Small intestine (tissue), 7 donors: Measurements from ENCODE around the gene BLNK. TPM values are rescaled to one million over a fixed set of nuclear protein-coding genes. Genes with fewer than 3 reads are reported as not detected.
"Not testable (repeated sequence)": the region's sequence is repeated elsewhere in the genome, so short reads cannot be mapped to it uniquely, and the experiment has no call there.

ENCODE experiments used
- DNase-seq, 2 donors: peaks; one replicate each; pipeline versions ENCODE4 v3.0.0 to v3.0.0-alpha.2; 2013
- FAIRE-seq: peaks from 2 replicates; lab custom pipeline; 2012; peaks lifted over from hg19 to GRCh38; lab: Jason Lieb, UNC
- H3K27ac ChIP-seq, 3 donors: one replicate each; pipeline ENCODE4 v1.5.1; 2013; ENCODE audit warnings: low read length in 2 of 3, mild to moderate bottlenecking in 2 of 3, control low read depth in 1 of 3, inconsistent platforms in 1 of 3, low read depth in 1 of 3, moderate library complexity in 1 of 3
- H3K27me3 ChIP-seq, 3 donors: one replicate each; pipeline ENCODE4 v1.6.1; 2013; ENCODE audit warnings: low read length in 3 of 3, inconsistent platforms in 1 of 3; ENCODE audit not compliant: control insufficient read depth in 3 of 3, insufficient read depth in 3 of 3
- H3K36me3 ChIP-seq, 3 donors: one replicate each; pipeline ENCODE4 v1.6.1; 2013; ENCODE audit warnings: low read length in 3 of 3, inconsistent platforms in 1 of 3, low read depth in 1 of 3, mild to moderate bottlenecking in 1 of 3, moderate library complexity in 1 of 3; ENCODE audit not compliant: control insufficient read depth in 3 of 3, insufficient read depth in 2 of 3
- H3K4me1 ChIP-seq, 3 donors: one replicate each; pipeline ENCODE4 v1.6.1; 2013; ENCODE audit warnings: low read length in 2 of 3, inconsistent platforms in 1 of 3, low read depth in 1 of 3, mild to moderate bottlenecking in 1 of 3, moderate library complexity in 1 of 3; ENCODE audit not compliant: control insufficient read depth in 3 of 3, insufficient read depth in 2 of 3
- H3K4me3 ChIP-seq, 3 donors: one replicate each; pipeline ENCODE4 v1.5.1; 2013; ENCODE audit warnings: low read length in 3 of 3, control low read depth in 1 of 3, inconsistent platforms in 1 of 3, low read depth in 1 of 3, mild to moderate bottlenecking in 1 of 3, moderate library complexity in 1 of 3
- H3K9me3 ChIP-seq, 2 donors: one replicate each; pipeline ENCODE4 v1.6.1; 2013; ENCODE audit warnings: low read depth in 1 of 2, low read length in 1 of 2; ENCODE audit not compliant: control insufficient read depth in 2 of 2, insufficient read depth in 1 of 2
- WGBS, 3 donors: extraction: QIAGEN DNeasy Blood & Tissue Kit; methylation state at CpG; one replicate each; pipeline ENCODE4 v1.1.7; 2013; 5-methylcytosine and 5-hydroxymethylcytosine counted together
- polyA plus RNA-seq, 4 donors: library from polyadenylated mRNA; stranded (reverse) in 3 of 4; unstranded in 1 of 4; fragments of 200-250 nt in 3 of 4; fragments of 120-200 nt in 1 of 4; gene quantifications; one replicate each; pipeline versions ENCODE4 v1.2.1 to v1.2.3, GENCODE V29; 2013
- donor health status: healthy with polysubstance abuse.
- donor health status: control.
- donor health status: control.
- donor health status: Bipolar disorder and iron deficiency.
- donor health status: healthy.

BLNK gene
- polyA plus RNA-seq, 4 donors = 26.7 to 69.3 (median 41.7) TPM

GRCh38 chr10:96205580-96205979 lies 65.8 kb downstream of the BLNK start:
- DNase-seq (no peak), FAIRE-seq (no peak)
- H3K27ac ChIP-seq = no peak overlapping the region
- peaks cover 6 to 35% (median 22%) of the 10 kb centered on the region in 3 donors for H3K36me3 ChIP-seq
- no peaks in the 10 kb centered on the region for H3K9me3 ChIP-seq
- H3K4me3 ChIP-seq = no peak overlapping the region
- no peaks in the 10 kb centered on the region for H3K27me3 ChIP-seq
- WGBS, 3 donors = 93 to 100% (median 97%) methylated on average over 1 of the region's 1 CpG
- no peaks in the 10 kb centered on the region for H3K4me1 ChIP-seq

GRCh38 chr10:96201525-96201924 lies 69.8 kb downstream of the BLNK start:
- Histone ChIP-seq H3K4me3 (no peak overlapping the region), H3K27me3 (no peaks in the 10 kb centered on the region), H3K36me3 (peaks cover 6 to 28% (median 19%) of the 10 kb centered on the region in 3 donors), H3K27ac (no peak overlapping the region), H3K4me1 (no peaks in the 10 kb centered on the region), H3K9me3 (no peaks in the 10 kb centered on the region)
- 40 to 88% (median 41%) methylated on average over 1 of the region's 1 CpG for WGBS, 3 donors
- FAIRE-seq = no peak
- DNase-seq = no peak

- peaks cover 0 to 25% of the 10 kb centered on the region in 2 donors for H3K9me3 ChIP-seq
- H3K4me1 ChIP-seq, DNase-seq, H3K27ac ChIP-seq, H3K27me3 ChIP-seq, FAIRE-seq, H3K4me3 ChIP-seq: not testable (repeated sequence)
- WGBS, 3 donors = 72 to 93% (median 84%) methylated on average over 1 of the region's 1 CpG
- H3K36me3 ChIP-seq = peaks cover 0 to 11% (median 0%) of the 10 kb centered on the region in 3 donors
These were observed 81.9 kb downstream of the BLNK start for GRCh38 chr10:96189505-96189904.

- Histone ChIP-seq H3K4me1 (no peaks in the 10 kb centered on the region), H3K27ac (no peak overlapping the region), H3K36me3 (peaks cover 0 to 11% (median 0%) of the 10 kb centered on the region in 3 donors), H3K9me3 (peaks cover 0 to 25% of the 10 kb centered on the region in 2 donors), H3K4me3 (no peak overlapping the region), H3K27me3 (no peaks in the 10 kb centered on the region)
- DNase-seq (no peak), FAIRE-seq (no peak)
- WGBS, 3 donors = 80 to 100% (median 95%) methylated on average over 1 of the region's 1 CpG
These were observed 82.5 kb downstream of the BLNK start for GRCh38 chr10:96188916-96189315.

GRCh38 chr10:96188421-96188820 lies 82.9 kb downstream of the BLNK start:
- Histone ChIP-seq H3K36me3 (peaks cover 0 to 9% (median 0%) of the 10 kb centered on the region in 3 donors), H3K4me1 (no peaks in the 10 kb centered on the region), H3K4me3 (no peak overlapping the region), H3K9me3 (peaks cover 0 to 25% of the 10 kb centered on the region in 2 donors), H3K27me3 (no peaks in the 10 kb centered on the region), H3K27ac (no peak overlapping the region)
- DNase-seq = no peak
- FAIRE-seq = no peak
- 85 to 89% (median 86%) methylated on average over 2 of the region's 2 CpGs for WGBS, 3 donors

GRCh38 chr10:96176985-96177384 lies 94.4 kb downstream of the BLNK start:
- H3K27ac ChIP-seq = no peak overlapping the region
- FAIRE-seq = no peak
- no peaks in the 10 kb centered on the region for H3K36me3 ChIP-seq
- H3K4me1 ChIP-seq = no peaks in the 10 kb centered on the region
- no peak overlapping the region for H3K4me3 ChIP-seq
- peaks cover 0 to 11% of the 10 kb centered on the region in 2 donors for H3K9me3 ChIP-seq
- no peak for DNase-seq
- WGBS, 3 donors = 94 to 98% (median 95%) methylated on average over 1 of the region's 1 CpG
- H3K27me3 ChIP-seq = no peaks in the 10 kb centered on the region

- DNase-seq (no peak), FAIRE-seq (no peak)
- H3K4me3 ChIP-seq = no peak overlapping the region
- H3K4me1 ChIP-seq = no peaks in the 10 kb centered on the region
- H3K27me3 ChIP-seq = no peaks in the 10 kb centered on the region
- H3K27ac ChIP-seq = no peak overlapping the region
- H3K9me3 ChIP-seq = peaks cover 2 to 27% of the 10 kb centered on the region in 2 donors
- H3K36me3 ChIP-seq = no peaks in the 10 kb centered on the region
- 94 to 100% (median 97%) methylated on average over 1 of the region's 1 CpG for WGBS, 3 donors
These were observed 98.7 kb downstream of the BLNK start for GRCh38 chr10:96172666-96173065.

GRCh38 chr10:96170230-96170629 lies 101.1 kb downstream of the BLNK start:
- H3K27me3 ChIP-seq = no peaks in the 10 kb centered on the region
- FAIRE-seq = no peak

GRCh38 chr10:96168546-96168945 lies 102.8 kb downstream of the BLNK start:
- Histone ChIP-seq H3K4me1 (no peaks in the 10 kb centered on the region), H3K27me3 (no peaks in the 10 kb centered on the region), H3K9me3 (peaks cover 3 to 24% of the 10 kb centered on the region in 2 donors), H3K4me3 (no peak overlapping the region), H3K27ac (no peak overlapping the region), H3K36me3 (peaks cover 0 to 3% (median 2%) of the 10 kb centered on the region in 3 donors)
- no peak for FAIRE-seq
- no peak for DNase-seq
- WGBS, 3 donors = 84 to 87% (median 86%) methylated on average over 1 of the region's 1 CpG

More at GRCh38 chr10:96170230-96170629, 101.1 kb downstream of the BLNK start:
- Histone ChIP-seq H3K27ac (no peak overlapping the region), H3K9me3 (peaks cover 3 to 24% of the 10 kb centered on the region in 2 donors), H3K4me1 (no peaks in the 10 kb centered on the region), H3K36me3 (peaks cover 0 to 3% (median 2%) of the 10 kb centered on the region in 3 donors), H3K4me3 (no peak overlapping the region)
- DNase-seq = no peak
